ENCODE results near the gene EIF4E1B.

EIF4E1B gene

DNA sequence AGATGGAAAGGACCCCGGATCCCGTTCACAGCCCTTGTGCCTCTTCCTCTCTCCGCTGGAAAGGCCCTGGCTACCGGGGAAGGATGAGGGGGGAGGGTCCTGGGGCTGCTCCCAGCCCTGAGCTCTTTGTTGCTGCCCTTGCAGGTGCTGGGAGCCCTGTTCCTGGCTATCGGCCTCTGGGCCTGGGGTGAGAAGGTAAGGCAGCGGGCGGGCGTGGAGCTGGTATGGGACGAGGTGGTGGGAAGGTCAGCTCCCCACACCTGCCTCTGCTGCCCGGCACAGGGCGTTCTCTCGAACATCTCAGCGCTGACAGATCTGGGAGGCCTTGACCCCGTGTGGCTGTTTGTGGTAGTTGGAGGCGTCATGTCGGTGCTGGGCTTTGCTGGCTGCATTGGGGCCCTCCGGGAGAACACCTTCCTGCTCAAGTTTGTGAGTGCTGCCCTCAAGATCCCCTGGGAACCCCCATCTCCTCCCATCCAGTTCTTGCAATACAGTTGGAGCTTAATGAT is 21.1 kb downstream of the EIF4E1B start:
- 93% methylated on average over 17 of the region's 17 CpGs for WGBS (ENCODE audit: insufficient coverage)
- H3K4me1 ChIP-seq (ENCODE audit: control extremely low read depth in 1 of 4, control insufficient read depth in 4 of 4, insufficient read depth in 4 of 4, low read length in 3 of 4): peaks cover 0 to 29% (median 25%) of the 10 kb centered on the region in 4 experiments
- CTCF ChIA-PET: interaction anchor here (1.0 to 7.1 kb wide), 4 partner anchors 8 to 78 kb away, joined by 3 to 56 read pairs (median 3); no protein-coding TSS in a partner anchor
- no peak for DNase-seq
- POLR2A ChIA-PET: interaction anchor here (0.5 kb wide), 1 partner anchor 93 kb away, joined by 8 read pairs; no protein-coding TSS in a partner anchor
- H3K4me3 ChIP-seq (ENCODE audit: control insufficient read depth in 1 of 7, extremely low read depth in 1 of 7, insufficient read depth in 4 of 7, low read depth in 2 of 7, low read length in 6 of 7): no peak overlapping the region
- H3K9me3 ChIP-seq (ENCODE audit: control extremely low read depth in 1 of 5, control insufficient read depth in 4 of 5, insufficient read depth in 2 of 5, low read depth in 1 of 5, low read length in 4 of 5): no peaks in the 10 kb centered on the region
- H3K36me3 ChIP-seq (ENCODE audit: control insufficient read depth in 4 of 4, insufficient read depth in 4 of 4, low read length in 3 of 4): peaks cover 0 to 20% (median 6%) of the 10 kb centered on the region in 4 experiments
- H3K27me3 ChIP-seq (replicated peaks in 2 of 5; ENCODE audit: control insufficient read depth in 4 of 5, insufficient read depth in 5 of 5, low read length in 4 of 5): no peaks in the 10 kb centered on the region
- H3K27ac ChIP-seq (ENCODE audit: insufficient read depth in 1 of 2, low read depth in 1 of 2, low read length in 2 of 2, poor library complexity in 1 of 2, severe bottlenecking in 2 of 2): no peak overlapping the region

DNA sequence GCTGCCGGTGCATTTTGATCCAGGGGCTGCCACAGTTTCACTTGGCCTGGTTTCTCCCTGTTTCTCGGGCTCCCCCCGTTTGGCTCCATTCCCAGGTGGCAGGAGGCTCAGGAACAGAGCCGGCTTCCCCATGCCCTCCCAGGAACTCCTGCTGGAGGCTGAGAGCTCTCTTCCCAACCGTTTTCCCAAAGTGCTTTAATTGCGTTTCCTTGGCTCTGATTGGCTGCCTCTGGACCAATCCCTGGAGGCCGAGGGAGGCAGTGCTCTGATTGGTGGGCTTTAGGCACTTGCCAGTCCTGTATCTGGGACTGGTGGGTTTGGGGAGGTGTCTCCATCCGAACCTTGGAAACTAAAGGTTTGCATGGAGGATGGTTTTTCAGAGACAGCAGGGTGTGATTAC is 21.7 kb downstream of the EIF4E1B start:
- 95% methylated on average over 7 of the region's 8 CpGs for WGBS (ENCODE audit: insufficient coverage)
- Histone ChIP-seq H3K9me3 (ENCODE audit: control extremely low read depth in 1 of 5, control insufficient read depth in 4 of 5, insufficient read depth in 2 of 5, low read depth in 1 of 5, low read length in 4 of 5) (no peaks in the 10 kb centered on the region), H3K27ac (ENCODE audit: insufficient read depth in 1 of 2, low read depth in 1 of 2, low read length in 2 of 2, poor library complexity in 1 of 2, severe bottlenecking in 2 of 2) (no peak overlapping the region), H3K27me3 (replicated peaks in 2 of 5; ENCODE audit: control insufficient read depth in 4 of 5, insufficient read depth in 5 of 5, low read length in 4 of 5) (no peaks in the 10 kb centered on the region), H3K4me1 (ENCODE audit: control extremely low read depth in 1 of 4, control insufficient read depth in 4 of 4, insufficient read depth in 4 of 4, low read length in 3 of 4) (peaks cover 0 to 25% (median 21%) of the 10 kb centered on the region in 4 experiments), H3K36me3 (ENCODE audit: control insufficient read depth in 4 of 4, insufficient read depth in 4 of 4, low read length in 3 of 4) (peaks cover 0 to 26% (median 7%) of the 10 kb centered on the region in 4 experiments), H3K4me3 (ENCODE audit: control insufficient read depth in 1 of 7, extremely low read depth in 1 of 7, insufficient read depth in 4 of 7, low read depth in 2 of 7, low read length in 6 of 7) (no peak overlapping the region)
- no peak for DNase-seq
- ChIA-PET POLR2A (no interaction called here), CTCF (interaction anchor here (7.1 kb wide), 1 partner anchor 7 kb away, joined by 56 read pairs; no protein-coding TSS in a partner anchor)

DNA sequence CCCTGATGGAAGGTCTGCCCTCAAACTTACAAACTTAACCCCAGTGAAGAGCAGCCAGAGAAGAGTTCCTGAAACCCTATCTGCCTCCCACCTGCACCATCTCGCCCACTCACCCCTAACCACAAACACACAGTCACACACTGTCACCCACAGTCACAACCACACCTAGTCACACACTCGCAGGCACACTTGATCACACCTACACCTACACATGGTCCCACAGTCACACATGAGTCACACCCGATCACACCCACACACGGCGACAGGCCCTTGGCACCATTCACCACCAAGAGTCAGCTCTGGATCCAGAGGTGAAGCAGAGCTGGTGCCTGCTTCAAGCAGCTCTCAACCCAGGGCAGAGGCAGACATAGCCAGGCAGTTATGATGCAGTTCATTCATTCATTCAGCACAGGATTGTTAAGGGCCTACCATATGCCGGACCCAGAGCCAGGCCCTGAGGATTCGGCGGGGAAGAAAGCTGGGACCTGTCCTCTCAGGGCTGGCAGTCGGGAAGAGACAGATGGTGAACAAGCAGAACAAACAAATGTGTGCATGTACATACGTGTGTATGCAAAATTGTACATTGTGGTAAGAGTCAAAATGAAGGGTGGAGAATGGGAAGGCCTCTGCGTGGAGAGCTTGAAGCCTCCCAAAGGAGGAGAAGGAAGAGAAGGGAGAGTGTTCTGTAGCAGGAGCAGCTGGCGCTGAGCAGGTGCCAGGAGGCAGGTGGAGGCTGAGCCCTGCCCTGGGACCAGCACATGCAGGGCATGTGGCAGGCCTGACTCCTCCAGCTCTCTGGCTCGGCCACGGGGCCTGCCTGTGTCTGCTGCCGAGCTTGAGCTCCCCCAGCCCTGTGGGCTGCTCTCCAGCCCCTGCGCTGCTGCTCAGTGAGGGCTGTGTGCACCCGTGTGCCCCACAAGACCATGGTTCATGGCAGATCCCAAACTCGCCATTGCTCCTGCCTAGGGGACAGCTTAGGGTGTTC is 23.2 kb downstream of the EIF4E1B start:
- WGBS (ENCODE audit: insufficient coverage): 95% methylated on average over 16 of the region's 18 CpGs
- Histone ChIP-seq H3K4me3 (ENCODE audit: control insufficient read depth in 1 of 7, extremely low read depth in 1 of 7, insufficient read depth in 4 of 7, low read depth in 2 of 7, low read length in 6 of 7) (no peak overlapping the region), H3K27ac (ENCODE audit: insufficient read depth in 1 of 2, low read depth in 1 of 2, low read length in 2 of 2, poor library complexity in 1 of 2, severe bottlenecking in 2 of 2) (no peak overlapping the region), H3K27me3 (replicated peaks in 2 of 5; ENCODE audit: control insufficient read depth in 4 of 5, insufficient read depth in 5 of 5, low read length in 4 of 5) (no peaks in the 10 kb centered on the region), H3K4me1 (ENCODE audit: control extremely low read depth in 1 of 4, control insufficient read depth in 4 of 4, insufficient read depth in 4 of 4, low read length in 3 of 4) (peaks cover 3 to 19% (median 14%) of the 10 kb centered on the region in 4 experiments), H3K9me3 (ENCODE audit: control extremely low read depth in 1 of 5, control insufficient read depth in 4 of 5, insufficient read depth in 2 of 5, low read depth in 1 of 5, low read length in 4 of 5) (no peaks in the 10 kb centered on the region), H3K36me3 (ENCODE audit: control insufficient read depth in 4 of 4, insufficient read depth in 4 of 4, low read length in 3 of 4) (peaks cover 0 to 29% (median 7%) of the 10 kb centered on the region in 4 experiments)
- ChIA-PET CTCF (interaction anchor here (1.1 kb wide), 1 partner anchor 317 kb away, joined by 3 read pairs; no protein-coding TSS in a partner anchor), POLR2A (no interaction called here)
- no peak for DNase-seq

DNA sequence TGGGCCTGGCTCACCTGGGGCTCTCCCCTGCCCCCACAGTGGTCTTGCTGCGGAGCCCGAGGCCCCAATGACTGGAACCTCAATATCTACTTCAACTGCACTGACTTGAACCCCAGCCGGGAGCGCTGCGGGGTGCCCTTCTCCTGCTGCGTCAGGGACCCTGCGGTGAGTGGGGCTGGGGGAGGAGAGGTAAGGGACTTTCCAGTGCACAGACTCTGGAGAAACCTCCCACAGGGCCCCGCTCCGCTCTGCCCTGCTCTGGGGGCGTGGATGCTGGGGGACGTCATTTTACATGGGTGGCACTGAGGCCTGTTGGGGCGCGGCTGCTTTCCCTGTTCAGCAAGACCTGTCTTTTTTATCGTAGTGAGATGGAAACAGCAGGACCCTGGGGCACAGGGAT is 24.4 kb downstream of the EIF4E1B start:
- Histone ChIP-seq H3K9me3 (ENCODE audit: control extremely low read depth in 1 of 5, control insufficient read depth in 4 of 5, insufficient read depth in 2 of 5, low read depth in 1 of 5, low read length in 4 of 5) (no peaks in the 10 kb centered on the region), H3K36me3 (ENCODE audit: control insufficient read depth in 4 of 4, insufficient read depth in 4 of 4, low read length in 3 of 4) (peaks cover 0 to 29% (median 7%) of the 10 kb centered on the region in 4 experiments), H3K4me3 (ENCODE audit: control insufficient read depth in 1 of 7, extremely low read depth in 1 of 7, insufficient read depth in 4 of 7, low read depth in 2 of 7, low read length in 6 of 7) (no peak overlapping the region), H3K4me1 (ENCODE audit: control extremely low read depth in 1 of 4, control insufficient read depth in 4 of 4, insufficient read depth in 4 of 4, low read length in 3 of 4) (peaks cover 4 to 18% (median 14%) of the 10 kb centered on the region in 4 experiments), H3K27me3 (replicated peaks in 2 of 5; ENCODE audit: control insufficient read depth in 4 of 5, insufficient read depth in 5 of 5, low read length in 4 of 5) (no peaks in the 10 kb centered on the region), H3K27ac (ENCODE audit: insufficient read depth in 1 of 2, low read depth in 1 of 2, low read length in 2 of 2, poor library complexity in 1 of 2, severe bottlenecking in 2 of 2) (no peak overlapping the region)
- DNase-seq: no peak
- ChIA-PET CTCF (no interaction called here), POLR2A (no interaction called here)
- 97% methylated on average over 9 of the region's 14 CpGs for WGBS (ENCODE audit: insufficient coverage)

DNA sequence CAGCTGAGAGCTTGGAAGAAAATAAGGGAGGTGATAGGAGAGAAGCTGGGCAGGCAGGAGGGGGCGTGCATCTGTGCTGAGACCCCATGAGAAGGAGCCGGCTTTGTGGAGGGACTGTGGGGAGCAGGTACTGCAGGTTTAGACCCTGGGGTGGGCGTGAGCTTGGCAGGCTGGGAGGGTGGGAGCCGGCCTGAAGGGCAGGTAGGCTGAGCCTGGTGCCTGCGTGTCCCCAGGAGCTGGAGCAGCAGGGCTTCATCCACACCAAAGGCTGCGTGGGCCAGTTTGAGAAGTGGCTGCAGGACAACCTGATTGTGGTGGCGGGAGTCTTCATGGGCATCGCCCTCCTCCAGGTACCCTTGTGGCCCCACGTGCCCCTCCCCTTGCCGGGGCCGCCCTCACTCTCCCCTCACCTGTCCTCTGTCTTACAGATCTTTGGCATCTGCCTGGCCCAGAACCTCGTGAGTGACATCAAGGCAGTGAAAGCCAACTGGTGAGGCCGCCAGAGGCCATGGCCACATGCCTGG is 26.1 kb downstream of the EIF4E1B start:
- Histone ChIP-seq H3K36me3 (ENCODE audit: control insufficient read depth in 4 of 4, insufficient read depth in 4 of 4, low read length in 3 of 4) (peaks cover 0 to 29% (median 7%) of the 10 kb centered on the region in 4 experiments), H3K9me3 (ENCODE audit: control extremely low read depth in 1 of 5, control insufficient read depth in 4 of 5, insufficient read depth in 2 of 5, low read depth in 1 of 5, low read length in 4 of 5) (no peaks in the 10 kb centered on the region), H3K4me3 (ENCODE audit: control insufficient read depth in 1 of 7, extremely low read depth in 1 of 7, insufficient read depth in 4 of 7, low read depth in 2 of 7, low read length in 6 of 7) (no peak overlapping the region), H3K4me1 (ENCODE audit: control extremely low read depth in 1 of 4, control insufficient read depth in 4 of 4, insufficient read depth in 4 of 4, low read length in 3 of 4) (peaks cover 4 to 20% (median 14%) of the 10 kb centered on the region in 4 experiments), H3K27me3 (replicated peaks in 2 of 5; ENCODE audit: control insufficient read depth in 4 of 5, insufficient read depth in 5 of 5, low read length in 4 of 5) (no peaks in the 10 kb centered on the region), H3K27ac (ENCODE audit: insufficient read depth in 1 of 2, low read depth in 1 of 2, low read length in 2 of 2, poor library complexity in 1 of 2, severe bottlenecking in 2 of 2) (no peak overlapping the region)
- 94% methylated on average over 11 of the region's 13 CpGs for WGBS (ENCODE audit: insufficient coverage)
- POLR2A ChIA-PET: interaction anchor here (0.5 kb wide), 1 partner anchor 513 kb away, joined by 3 read pairs; no protein-coding TSS in a partner anchor
- no peak for DNase-seq
- CTCF ChIA-PET: interaction anchor here (2.6 to 5.7 kb wide), 3 partner anchors 7 to 16 kb away, joined by 8 to 56 read pairs (median 47); partner anchors contain the start of gene TSPAN17

DNA sequence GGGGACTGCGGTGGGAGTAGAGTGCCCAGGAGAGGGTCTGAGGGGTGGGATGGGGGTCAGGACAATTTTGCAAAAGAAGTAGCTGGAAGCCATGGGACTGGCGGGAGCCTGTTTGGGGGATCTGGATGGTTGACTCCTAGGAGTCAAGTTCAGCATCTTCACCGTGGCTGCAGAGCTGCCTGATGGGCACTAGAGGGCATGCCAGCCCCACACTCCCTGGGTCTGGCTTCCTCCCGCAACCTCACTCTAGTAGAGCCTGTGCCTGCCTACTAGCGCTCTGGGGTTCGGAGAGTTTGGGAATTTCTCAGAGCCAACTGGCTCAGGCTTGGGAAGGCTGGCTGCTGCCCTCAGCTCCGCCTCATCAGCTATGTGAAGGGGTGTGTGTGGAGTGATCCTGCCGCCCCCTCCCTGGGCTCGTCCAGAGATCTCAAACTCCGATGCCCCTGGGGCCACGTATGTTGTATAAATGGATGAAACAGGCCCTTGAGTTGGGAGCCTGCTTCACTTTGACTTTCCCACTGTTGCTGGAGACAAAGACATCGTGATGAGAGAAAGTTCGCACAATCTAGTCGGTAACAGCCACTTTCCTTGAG is 27.6 kb downstream of the EIF4E1B start:
- WGBS (ENCODE audit: insufficient coverage): 50% methylated on average over 13 of the region's 14 CpGs
- POLR2A ChIA-PET: interaction anchor here (0.6 kb wide), 1 partner anchor 210 kb away, joined by 3 read pairs; no protein-coding TSS in a partner anchor
- H3K27me3 ChIP-seq (replicated peaks in 2 of 5; ENCODE audit: control insufficient read depth in 4 of 5, insufficient read depth in 5 of 5, low read length in 4 of 5): peaks cover 0 to 5% (median 0%) of the 10 kb centered on the region in 5 experiments
- no peaks in the 10 kb centered on the region for H3K9me3 ChIP-seq (ENCODE audit: control extremely low read depth in 1 of 5, control insufficient read depth in 4 of 5, insufficient read depth in 2 of 5, low read depth in 1 of 5, low read length in 4 of 5)
- peaks cover 4 to 20% (median 14%) of the 10 kb centered on the region in 4 experiments for H3K4me1 ChIP-seq (ENCODE audit: control extremely low read depth in 1 of 4, control insufficient read depth in 4 of 4, insufficient read depth in 4 of 4, low read length in 3 of 4)
- H3K4me3 ChIP-seq (ENCODE audit: control insufficient read depth in 1 of 7, extremely low read depth in 1 of 7, insufficient read depth in 4 of 7, low read depth in 2 of 7, low read length in 6 of 7): peak overlapping the region in 3 of 7 experiments; percentile 61 to 80 (median 66)
- no peak overlapping the region for H3K27ac ChIP-seq (ENCODE audit: insufficient read depth in 1 of 2, low read depth in 1 of 2, low read length in 2 of 2, poor library complexity in 1 of 2, severe bottlenecking in 2 of 2)
- DNase-seq: peak; percentile 62 to 78 (median 76)
- H3K36me3 ChIP-seq (ENCODE audit: control insufficient read depth in 4 of 4, insufficient read depth in 4 of 4, low read length in 3 of 4): peaks cover 0 to 29% (median 6%) of the 10 kb centered on the region in 4 experiments
- CTCF ChIA-PET: interaction anchor here (0.7 to 5.7 kb wide), 17 partner anchors 9 to 927 kb away, joined by 3 to 56 read pairs (median 4); partner anchors contain the start of gene TSPAN17
